ENCODE data around the gene SLC35C1. TPM values are rescaled to one million over a fixed set of nuclear protein-coding genes. Genes with fewer than 3 reads are reported as not detected.
A peak's percentile ranks its signal among the peaks of the same experiment; 100 is the strongest.

The SLC35C1 gene
- total and polyA plus RNA-seq, 2 of the 13 experiments (the other 11 are each of a cell fraction or from before 2014, with no cell fraction given): 2.9 to 7.0 TPM

DNA sequence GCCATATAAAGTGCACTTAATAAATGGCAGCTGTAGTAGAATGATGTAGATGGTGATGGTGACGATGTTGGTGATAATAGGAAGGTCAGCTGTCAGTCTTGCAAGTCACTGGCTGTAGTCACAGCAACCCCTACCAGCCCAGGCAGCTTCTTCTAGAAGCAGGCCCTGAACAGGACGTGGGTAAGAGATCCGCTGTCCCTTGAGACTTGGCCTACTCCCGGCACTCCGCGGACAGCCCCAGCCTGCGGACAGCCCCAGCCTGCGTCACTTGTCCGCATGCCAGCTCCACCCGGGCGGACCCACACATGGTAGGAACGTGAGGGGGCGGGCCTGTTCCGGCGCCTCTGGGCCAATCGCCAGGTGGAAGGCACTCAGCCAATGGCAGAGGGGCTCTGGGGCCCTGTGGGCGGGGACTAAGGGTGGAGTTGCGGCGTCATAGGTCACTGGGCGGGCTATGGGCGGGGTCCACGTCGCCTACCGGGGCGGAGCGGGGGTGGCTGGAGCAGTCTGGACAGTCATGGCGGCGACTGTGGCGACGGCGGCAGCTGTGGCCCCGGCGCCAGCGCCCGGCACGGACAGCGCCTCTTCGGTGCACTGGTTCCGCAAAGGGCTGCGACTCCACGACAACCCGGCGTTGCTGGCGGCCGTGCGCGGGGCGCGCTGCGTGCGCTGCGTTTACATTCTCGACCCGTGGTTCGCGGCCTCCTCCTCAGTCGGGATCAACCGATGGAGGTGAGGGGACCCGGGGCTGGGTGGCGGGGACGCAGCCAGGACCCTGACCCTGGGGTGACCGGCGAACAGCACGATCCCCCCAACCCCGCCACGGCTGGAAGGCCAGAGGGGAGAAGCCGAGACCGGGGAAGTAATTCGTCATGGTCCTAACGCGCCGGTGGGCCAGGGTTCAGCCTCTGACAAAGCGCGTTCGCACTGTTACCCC is 42.3 kb downstream of the SLC35C1 start, which contains the start of gene CRY2 (continued):
- TF ChIP-seq, protein P1, sequence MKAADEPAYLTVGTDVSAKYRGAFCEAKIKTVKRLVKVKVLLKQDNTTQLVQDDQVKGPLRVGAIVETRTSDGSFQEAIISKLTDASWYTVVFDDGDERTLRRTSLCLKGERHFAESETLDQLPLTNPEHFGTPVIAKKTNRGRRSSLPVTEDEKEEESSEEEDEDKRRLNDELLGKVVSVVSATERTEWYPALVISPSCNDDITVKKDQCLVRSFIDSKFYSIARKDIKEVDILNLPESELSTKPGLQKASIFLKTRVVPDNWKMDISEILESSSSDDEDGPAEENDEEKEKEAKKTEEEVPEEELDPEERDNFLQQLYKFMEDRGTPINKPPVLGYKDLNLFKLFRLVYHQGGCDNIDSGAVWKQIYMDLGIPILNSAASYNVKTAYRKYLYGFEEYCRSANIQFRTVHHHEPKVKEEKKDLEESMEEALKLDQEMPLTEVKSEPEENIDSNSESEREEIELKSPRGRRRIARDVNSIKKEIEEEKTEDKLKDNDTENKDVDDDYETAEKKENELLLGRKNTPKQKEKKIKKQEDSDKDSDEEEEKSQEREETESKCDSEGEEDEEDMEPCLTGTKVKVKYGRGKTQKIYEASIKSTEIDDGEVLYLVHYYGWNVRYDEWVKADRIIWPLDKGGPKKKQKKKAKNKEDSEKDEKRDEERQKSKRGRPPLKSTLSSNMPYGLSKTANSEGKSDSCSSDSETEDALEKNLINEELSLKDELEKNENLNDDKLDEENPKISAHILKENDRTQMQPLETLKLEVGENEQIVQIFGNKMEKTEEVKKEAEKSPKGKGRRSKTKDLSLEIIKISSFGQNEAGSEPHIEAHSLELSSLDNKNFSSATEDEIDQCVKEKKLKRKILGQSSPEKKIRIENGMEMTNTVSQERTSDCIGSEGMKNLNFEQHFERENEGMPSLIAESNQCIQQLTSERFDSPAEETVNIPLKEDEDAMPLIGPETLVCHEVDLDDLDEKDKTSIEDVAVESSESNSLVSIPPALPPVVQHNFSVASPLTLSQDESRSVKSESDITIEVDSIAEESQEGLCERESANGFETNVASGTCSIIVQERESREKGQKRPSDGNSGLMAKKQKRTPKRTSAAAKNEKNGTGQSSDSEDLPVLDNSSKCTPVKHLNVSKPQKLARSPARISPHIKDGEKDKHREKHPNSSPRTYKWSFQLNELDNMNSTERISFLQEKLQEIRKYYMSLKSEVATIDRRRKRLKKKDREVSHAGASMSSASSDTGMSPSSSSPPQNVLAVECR (CRISPR knock-in tag; IDR thresholded peaks at IDR 0.05; ENCODE audit: borderline replicate concordance): peak; percentile 96
- no peak for TF ChIP-seq GABPA (IDR thresholded peaks at IDR 0.05; ENCODE audit: low read depth, low read length)
- TF ChIP-seq GABPA (CRISPR knock-in tag; IDR thresholded peaks at IDR 0.05; ENCODE audit: low read depth): peak; percentile 70
- TF ChIP-seq, protein P2, sequence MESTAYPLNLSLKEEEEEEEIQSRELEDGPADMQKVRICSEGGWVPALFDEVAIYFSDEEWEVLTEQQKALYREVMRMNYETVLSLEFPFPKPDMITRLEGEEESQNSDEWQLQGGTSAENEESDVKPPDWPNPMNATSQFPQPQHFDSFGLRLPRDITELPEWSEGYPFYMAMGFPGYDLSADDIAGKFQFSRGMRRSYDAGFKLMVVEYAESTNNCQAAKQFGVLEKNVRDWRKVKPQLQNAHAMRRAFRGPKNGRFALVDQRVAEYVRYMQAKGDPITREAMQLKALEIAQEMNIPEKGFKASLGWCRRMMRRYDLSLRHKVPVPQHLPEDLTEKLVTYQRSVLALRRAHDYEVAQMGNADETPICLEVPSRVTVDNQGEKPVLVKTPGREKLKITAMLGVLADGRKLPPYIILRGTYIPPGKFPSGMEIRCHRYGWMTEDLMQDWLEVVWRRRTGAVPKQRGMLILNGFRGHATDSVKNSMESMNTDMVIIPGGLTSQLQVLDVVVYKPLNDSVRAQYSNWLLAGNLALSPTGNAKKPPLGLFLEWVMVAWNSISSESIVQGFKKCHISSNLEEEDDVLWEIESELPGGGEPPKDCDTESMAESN (CRISPR knock-in tag; conservative IDR thresholded peaks at IDR 0.05): peak; percentile 91
- no peak for TF ChIP-seq RARG (CRISPR knock-in tag; IDR thresholded peaks at IDR 0.05; ENCODE audit: low read depth)
- TF ChIP-seq, protein P3, sequence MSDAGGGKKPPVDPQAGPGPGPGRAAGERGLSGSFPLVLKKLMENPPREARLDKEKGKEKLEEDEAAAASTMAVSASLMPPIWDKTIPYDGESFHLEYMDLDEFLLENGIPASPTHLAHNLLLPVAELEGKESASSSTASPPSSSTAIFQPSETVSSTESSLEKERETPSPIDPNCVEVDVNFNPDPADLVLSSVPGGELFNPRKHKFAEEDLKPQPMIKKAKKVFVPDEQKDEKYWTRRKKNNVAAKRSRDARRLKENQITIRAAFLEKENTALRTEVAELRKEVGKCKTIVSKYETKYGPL (CRISPR knock-in tag; IDR thresholded peaks at IDR 0.05): no peak
- TF ChIP-seq, protein P4, sequence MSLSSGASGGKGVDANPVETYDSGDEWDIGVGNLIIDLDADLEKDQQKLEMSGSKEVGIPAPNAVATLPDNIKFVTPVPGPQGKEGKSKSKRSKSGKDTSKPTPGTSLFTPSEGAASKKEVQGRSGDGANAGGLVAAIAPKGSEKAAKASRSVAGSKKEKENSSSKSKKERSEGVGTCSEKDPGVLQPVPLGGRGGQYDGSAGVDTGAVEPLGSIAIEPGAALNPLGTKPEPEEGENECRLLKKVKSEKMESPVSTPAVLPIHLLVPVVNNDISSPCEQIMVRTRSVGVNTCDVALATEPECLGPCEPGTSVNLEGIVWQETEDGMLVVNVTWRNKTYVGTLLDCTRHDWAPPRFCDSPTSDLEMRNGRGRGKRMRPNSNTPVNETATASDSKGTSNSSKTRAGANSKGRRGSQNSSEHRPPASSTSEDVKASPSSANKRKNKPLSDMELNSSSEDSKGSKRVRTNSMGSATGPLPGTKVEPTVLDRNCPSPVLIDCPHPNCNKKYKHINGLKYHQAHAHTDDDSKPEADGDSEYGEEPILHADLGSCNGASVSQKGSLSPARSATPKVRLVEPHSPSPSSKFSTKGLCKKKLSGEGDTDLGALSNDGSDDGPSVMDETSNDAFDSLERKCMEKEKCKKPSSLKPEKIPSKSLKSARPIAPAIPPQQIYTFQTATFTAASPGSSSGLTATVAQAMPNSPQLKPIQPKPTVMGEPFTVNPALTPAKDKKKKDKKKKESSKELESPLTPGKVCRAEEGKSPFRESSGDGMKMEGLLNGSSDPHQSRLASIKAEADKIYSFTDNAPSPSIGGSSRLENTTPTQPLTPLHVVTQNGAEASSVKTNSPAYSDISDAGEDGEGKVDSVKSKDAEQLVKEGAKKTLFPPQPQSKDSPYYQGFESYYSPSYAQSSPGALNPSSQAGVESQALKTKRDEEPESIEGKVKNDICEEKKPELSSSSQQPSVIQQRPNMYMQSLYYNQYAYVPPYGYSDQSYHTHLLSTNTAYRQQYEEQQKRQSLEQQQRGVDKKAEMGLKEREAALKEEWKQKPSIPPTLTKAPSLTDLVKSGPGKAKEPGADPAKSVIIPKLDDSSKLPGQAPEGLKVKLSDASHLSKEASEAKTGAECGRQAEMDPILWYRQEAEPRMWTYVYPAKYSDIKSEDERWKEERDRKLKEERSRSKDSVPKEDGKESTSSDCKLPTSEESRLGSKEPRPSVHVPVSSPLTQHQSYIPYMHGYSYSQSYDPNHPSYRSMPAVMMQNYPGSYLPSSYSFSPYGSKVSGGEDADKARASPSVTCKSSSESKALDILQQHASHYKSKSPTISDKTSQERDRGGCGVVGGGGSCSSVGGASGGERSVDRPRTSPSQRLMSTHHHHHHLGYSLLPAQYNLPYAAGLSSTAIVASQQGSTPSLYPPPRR (CRISPR knock-in tag; IDR thresholded peaks at IDR 0.05; ENCODE audit: borderline replicate concordance): no peak; the same call in 1 of the 2 replicates
- peak; percentile 66 for TF ChIP-seq ZNF616 (CRISPR knock-in tag; IDR thresholded peaks at IDR 0.05; ENCODE audit: low read depth)
- TF ChIP-seq HNF4G (IDR thresholded peaks at IDR 0.05; ENCODE audit: borderline replicate concordance, low read depth, low read length): no peak
- TF ChIP-seq HNF4G (CRISPR knock-in tag; IDR thresholded peaks at IDR 0.05; ENCODE audit: borderline replicate concordance, low read depth): peak; percentile 32; the same call in 1 of the 2 replicates
- TF ChIP-seq ZNF121 (CRISPR knock-in tag; IDR thresholded peaks at IDR 0.05): no peak
- peak; percentile 97 for TF ChIP-seq SP4 (CRISPR knock-in tag; IDR thresholded peaks at IDR 0.05)
- TF ChIP-seq ZBTB1 (CRISPR knock-in tag; IDR thresholded peaks at IDR 0.05; ENCODE audit: borderline replicate concordance): no peak
- TF ChIP-seq SAP130 (CRISPR knock-in tag; IDR thresholded peaks at IDR 0.05; ENCODE audit: low read depth): peak; percentile 98
- TF ChIP-seq ESRRA (CRISPR knock-in tag; IDR thresholded peaks at IDR 0.05; ENCODE audit: low read depth): peak; percentile 3; the same call in 1 of the 2 replicates
- peak; percentile 86; the same call in 1 of the 3 replicates for TF ChIP-seq MXI1 (IDR thresholded peaks at IDR 0.05; ENCODE audit: borderline replicate concordance, low read depth, low read length)
- TF ChIP-seq FOXP1 (IDR thresholded peaks at IDR 0.05): no peak
- no peak for TF ChIP-seq FOXP1 (CRISPR knock-in tag; IDR thresholded peaks at IDR 0.05)

Measured in HepG2 (cell line).